ENCODE data around the gene EGLN2.
"Not testable (repeated sequence)": the region's sequence is repeated elsewhere in the genome, so short reads cannot be mapped to it uniquely, and the experiment has no call there.

The EGLN2 gene

DNA sequence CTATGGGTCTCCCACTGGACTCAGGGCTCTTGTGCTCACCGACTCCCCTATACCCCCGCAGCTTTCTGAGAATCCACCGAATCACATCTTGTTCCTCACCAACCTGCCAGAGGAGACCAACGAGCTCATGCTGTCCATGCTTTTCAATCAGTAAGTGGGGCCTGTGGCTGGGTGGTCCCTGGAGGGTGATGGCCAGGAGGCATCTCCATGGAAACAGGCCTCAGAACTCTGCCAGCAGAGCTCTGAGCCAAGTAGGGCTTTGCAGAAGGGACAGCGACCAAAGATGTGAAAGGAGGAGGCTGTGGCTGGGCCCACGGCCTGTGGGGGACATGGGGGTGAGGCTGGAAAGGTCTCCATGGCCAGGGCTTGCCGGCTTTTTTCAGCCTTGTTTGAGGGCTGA, 35.5 kb upstream of the EGLN2 start:
- in situ Hi-C loops (cut with HindIII; ENCODE audit: low pct_unique_long_range_greater_than_20kb, low sequenced_read_pairs), result no loop called here
- DNase-seq (ENCODE audit: low read depth in 1 of 2, low spot score in 1 of 2), result no peak
- TF ChIP-seq JUND (IDR thresholded peaks at IDR 0.05; ENCODE audit: low read depth), result no peak

DNA sequence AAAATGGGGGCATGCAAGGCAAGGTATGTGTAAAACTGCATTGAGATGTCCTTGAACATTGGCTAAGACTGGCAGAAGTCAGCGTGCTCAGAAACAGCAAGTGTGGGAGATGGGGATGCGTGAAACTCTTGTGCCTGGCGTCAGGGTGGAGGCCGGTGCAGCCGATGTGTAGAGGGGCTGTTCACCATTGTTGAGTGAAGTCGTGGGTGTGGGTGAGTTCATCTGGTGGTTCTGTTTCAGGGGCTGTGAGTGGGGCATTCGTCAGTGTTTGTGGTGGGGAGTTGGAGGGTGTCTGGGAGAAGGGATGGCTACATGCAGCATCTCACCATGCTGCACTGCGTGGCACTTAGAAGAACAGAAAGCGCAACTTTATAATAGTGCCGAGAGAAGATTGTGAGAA, 35.0 kb upstream of the EGLN2 start:
- DNase-seq (ENCODE audit: low read depth in 1 of 2, low spot score in 1 of 2), result no peak
- in situ Hi-C loops (cut with HindIII; ENCODE audit: low pct_unique_long_range_greater_than_20kb, low sequenced_read_pairs), result no loop called here

GRCh38 chr19:40766385-40766784, 32.6 kb upstream of the EGLN2 start:
- DNase-seq (ENCODE audit: low read depth in 1 of 2, low spot score in 1 of 2); in situ Hi-C loops (cut with HindIII; ENCODE audit: low pct_unique_long_range_greater_than_20kb, low sequenced_read_pairs): not testable (repeated sequence)

More for the DNA sequence above, 35.0 kb upstream of the EGLN2 start:
- TF ChIP-seq JUND (IDR thresholded peaks at IDR 0.05; ENCODE audit: low read depth), result no peak

GRCh38 chr19:40768869-40769268, 30.1 kb upstream of the EGLN2 start:
- peak in 1 of 2 experiments; percentile 19 for DNase-seq (ENCODE audit: low read depth in 1 of 2, low spot score in 1 of 2)

GRCh38 chr19:40771101-40771862, 27.7 kb upstream of the EGLN2 start:
- in situ Hi-C loops (cut with HindIII; ENCODE audit: low pct_unique_long_range_greater_than_20kb, low sequenced_read_pairs), result not testable (repeated sequence)
- peak in 1 of 2 experiments; percentile 49 for DNase-seq (ENCODE audit: low read depth in 1 of 2, low spot score in 1 of 2)

More at GRCh38 chr19:40768869-40769268, 30.1 kb upstream of the EGLN2 start:
- in situ Hi-C loops (cut with HindIII; ENCODE audit: low pct_unique_long_range_greater_than_20kb, low sequenced_read_pairs), result no loop called here
- no peak for TF ChIP-seq JUND (IDR thresholded peaks at IDR 0.05; ENCODE audit: low read depth)

GRCh38 chr19:40774916-40775631, 23.9 kb upstream of the EGLN2 start, which contains the start of gene MIA:
MIA (plus strand) TSS chr19:40775521; CDS start chr19:40775543, 22 bp downstream.
- in situ Hi-C loops (cut with HindIII; ENCODE audit: low pct_unique_long_range_greater_than_20kb, low sequenced_read_pairs), result no loop called here
- DNase-seq (ENCODE audit: low read depth in 1 of 2, low spot score in 1 of 2), result no peak

DNA sequence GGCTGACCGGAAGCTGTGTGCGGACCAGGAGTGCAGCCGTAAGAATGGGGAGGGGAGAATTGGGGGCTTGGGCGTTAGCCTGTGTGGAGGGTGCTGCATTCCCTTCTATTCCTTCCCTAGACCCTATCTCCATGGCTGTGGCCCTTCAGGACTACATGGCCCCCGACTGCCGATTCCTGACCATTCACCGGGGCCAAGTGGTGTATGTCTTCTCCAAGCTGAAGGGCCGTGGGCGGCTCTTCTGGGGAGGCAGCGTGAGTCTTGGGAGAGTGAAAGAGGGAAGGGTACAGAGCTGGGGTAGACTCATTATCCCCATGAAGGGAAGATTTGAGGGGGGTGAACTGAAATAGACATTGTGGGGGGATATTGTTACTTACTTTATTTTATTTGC, 23.4 kb upstream of the EGLN2 start:
- in situ Hi-C loops (cut with HindIII; ENCODE audit: low pct_unique_long_range_greater_than_20kb, low sequenced_read_pairs), result no loop called here
- DNase-seq (ENCODE audit: low read depth in 1 of 2, low spot score in 1 of 2), result no peak
- TF ChIP-seq JUND (IDR thresholded peaks at IDR 0.05; ENCODE audit: low read depth), result no peak

More at GRCh38 chr19:40774916-40775631, 23.9 kb upstream of the EGLN2 start, which contains the start of gene MIA:
- no peak for TF ChIP-seq JUND (IDR thresholded peaks at IDR 0.05; ENCODE audit: low read depth)

DNA sequence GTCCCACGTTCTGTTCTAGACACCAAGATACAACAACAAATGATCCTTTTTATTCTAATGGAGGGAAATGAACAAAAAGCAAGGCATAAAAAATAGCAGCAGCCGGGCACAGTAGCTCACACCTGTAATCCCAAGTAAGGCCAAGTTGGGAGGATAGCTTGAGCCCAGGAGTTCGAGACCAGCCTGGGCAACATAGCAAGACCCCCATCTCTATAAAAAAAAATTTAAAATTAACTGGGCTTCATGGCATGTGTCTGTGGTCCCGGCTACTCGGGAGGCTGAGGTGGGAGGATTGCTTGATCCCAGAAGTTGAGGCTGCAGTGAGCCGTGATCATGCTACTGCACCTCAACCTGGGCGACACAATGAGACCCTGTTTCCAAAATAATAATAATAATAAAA, 22.6 kb upstream of the EGLN2 start:
- no peak for DNase-seq (ENCODE audit: low read depth in 1 of 2, low spot score in 1 of 2)
- no peak for TF ChIP-seq JUND (IDR thresholded peaks at IDR 0.05; ENCODE audit: low read depth)
- in situ Hi-C loops (cut with HindIII; ENCODE audit: low pct_unique_long_range_greater_than_20kb, low sequenced_read_pairs), result no loop called here

- no peak for TF ChIP-seq JUND (IDR thresholded peaks at IDR 0.05; ENCODE audit: low read depth)
- in situ Hi-C loops (cut with HindIII; ENCODE audit: low pct_unique_long_range_greater_than_20kb, low sequenced_read_pairs), result no loop called here
- DNase-seq (ENCODE audit: low read depth in 1 of 2, low spot score in 1 of 2), result peak; percentile 33 to 88
Observed at GRCh38 chr19:40776932-40777644, 21.9 kb upstream of the EGLN2 start.

DNA sequence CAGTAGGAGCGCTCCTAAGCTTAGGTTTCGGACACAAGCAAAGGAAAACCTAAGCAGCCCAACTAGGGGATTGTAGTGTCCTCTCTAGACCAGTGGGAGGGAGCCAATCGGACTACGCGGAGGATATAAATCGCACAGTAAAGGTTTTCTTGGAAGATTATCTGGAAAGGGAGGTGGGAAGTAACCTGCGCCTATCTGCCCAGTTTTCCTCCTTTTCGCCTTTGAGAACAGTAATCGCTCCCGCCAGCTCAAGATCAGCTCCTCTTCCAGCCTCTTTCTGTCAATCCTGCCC, 21.4 kb upstream of the EGLN2 start:
- DNase-seq (ENCODE audit: low read depth in 1 of 2, low spot score in 1 of 2), result no peak
- TF ChIP-seq JUND (IDR thresholded peaks at IDR 0.05; ENCODE audit: low read depth), result no peak
- in situ Hi-C loops (cut with HindIII; ENCODE audit: low pct_unique_long_range_greater_than_20kb, low sequenced_read_pairs), result no loop called here

DNA sequence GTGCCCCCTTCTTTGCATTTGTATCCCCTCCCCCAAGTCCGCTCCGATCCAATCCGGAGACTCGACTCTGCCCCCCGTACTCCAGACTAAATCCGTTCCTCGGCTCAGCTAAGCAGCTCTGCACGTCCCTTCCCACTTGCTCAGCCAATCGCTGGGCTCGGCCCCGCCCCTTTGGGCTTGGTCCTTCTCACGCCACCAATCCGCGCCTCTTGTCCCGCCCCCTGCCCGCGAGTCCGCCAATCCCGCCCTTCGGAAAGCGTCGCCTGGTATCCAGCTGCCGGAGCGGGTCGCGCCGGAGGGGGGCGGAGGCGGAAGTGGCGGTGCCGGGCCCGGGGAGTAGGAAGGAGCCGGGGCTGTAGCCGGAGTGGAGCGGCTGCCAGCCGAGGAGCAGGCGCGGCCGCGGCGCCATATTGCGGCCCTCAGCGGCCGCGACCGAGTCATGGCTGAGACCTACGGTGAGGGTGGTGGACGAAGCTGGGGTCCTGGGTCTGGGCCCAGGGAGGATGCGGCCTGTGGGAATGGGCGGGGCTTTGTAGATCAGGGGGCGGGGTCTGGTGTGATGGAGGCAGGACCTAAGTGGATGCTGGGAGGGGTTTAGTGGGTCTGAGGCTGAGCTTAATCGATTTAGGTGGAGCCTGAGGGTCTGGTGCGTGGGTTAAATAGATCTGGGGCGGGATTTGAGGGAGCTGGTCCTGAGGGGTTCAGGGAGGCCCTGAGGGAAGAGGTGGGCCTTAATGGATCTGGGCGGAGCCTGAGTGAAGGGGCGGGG, 20.9 kb upstream of the EGLN2 start, which contains the start of gene RAB4B:
TSS of gene RAB4B (plus strand) at position 311 of the 769 bp plus-strand sequence. CDS start at position 440, 129 bp downstream.
- no peak for TF ChIP-seq JUND (IDR thresholded peaks at IDR 0.05; ENCODE audit: low read depth)
- in situ Hi-C loops (cut with HindIII; ENCODE audit: low pct_unique_long_range_greater_than_20kb, low sequenced_read_pairs), result no loop called here
- peak; percentile 74 to 99 for DNase-seq (ENCODE audit: low read depth in 1 of 2, low spot score in 1 of 2)

GRCh38 chr19:40778706-40779284, 20.2 kb upstream of the EGLN2 start:
- no peak for TF ChIP-seq JUND (IDR thresholded peaks at IDR 0.05; ENCODE audit: low read depth)
- in situ Hi-C loops (cut with HindIII; ENCODE audit: low pct_unique_long_range_greater_than_20kb, low sequenced_read_pairs), result no loop called here
- DNase-seq (ENCODE audit: low read depth in 1 of 2, low spot score in 1 of 2), result no peak

Measured in T47D (cell line).